H1 (cell line): Measurements from ENCODE around the gene MCHR1. TPM values are rescaled to one million over a fixed set of nuclear protein-coding genes. Genes with fewer than 3 reads are reported as not detected.

ENCODE experiments used
- CTCF ChIA-PET: fragments of 300-600 bp; sonication (Branson Sonifier 250); formaldehyde crosslinking; loops from one replicate; lab custom pipeline; 2021; ENCODE audit not compliant: partially characterized antibody; lab: Charles Lee
- POLR2A ChIA-PET: fragments of 300-600 bp; sonication (Branson Sonifier 250); formaldehyde crosslinking; loops from one replicate; lab custom pipeline; 2021; ENCODE audit warnings: inconsistent platforms; ENCODE audit not compliant: partially characterized antibody; lab: Charles Lee
- DNase-seq, 2 experiments: peaks; one replicate each; pipeline versions ENCODE4 v3.0.0 to v3.0.0-alpha.2; 2010 to 2022; ENCODE audit warnings: low spot score in 2 of 2, low read depth in 1 of 2, mixed read lengths in 1 of 2
- FAIRE-seq: peaks from 2 replicates; lab custom pipeline; 2011; peaks lifted over from hg19 to GRCh38; lab: Jason Lieb, UNC
- H2AFZ ChIP-seq: 2 replicates; pipeline ENCODE4 v1.8.1; 2012; ENCODE audit warnings: low read length, inconsistent platforms
- H2AK5ac ChIP-seq: 2 replicates; pipeline ENCODE4 v1.6.1; 2013; ENCODE audit warnings: low read depth, low read length
- H2BK120ac ChIP-seq: replicated peaks from 2 replicates; pipeline ENCODE3; 2013; ENCODE audit warnings: low read depth, low read length, inconsistent platforms
- H2BK12ac ChIP-seq: 2 replicates; pipeline ENCODE4 v1.6.1; 2013; ENCODE audit warnings: low read depth, low read length
- H2BK15ac ChIP-seq: 2 replicates; pipeline ENCODE4 v1.6.1; 2013; ENCODE audit warnings: low read length
- H2BK20ac ChIP-seq: 2 replicates; pipeline ENCODE4 v1.6.1; 2013; ENCODE audit warnings: low read length
- H2BK5ac ChIP-seq: 2 replicates; pipeline ENCODE4 v1.6.1; 2013; ENCODE audit warnings: low read depth, low read length
- H3K14ac ChIP-seq: 2 replicates; pipeline ENCODE4 v1.6.1; 2013; ENCODE audit warnings: inconsistent platforms; ENCODE audit not compliant: insufficient read length
- H3K18ac ChIP-seq: 2 replicates; pipeline ENCODE4 v1.6.1; 2013; ENCODE audit warnings: low read length; ENCODE audit errors: extremely low read depth
- H3K23ac ChIP-seq: 2 replicates; pipeline ENCODE4 v1.6.1; 2013; ENCODE audit warnings: inconsistent platforms; ENCODE audit not compliant: insufficient read length
- H3K23me2 ChIP-seq: 2 replicates; pipeline ENCODE4 v1.6.1; 2013; ENCODE audit warnings: low read depth, low read length
- H3K27ac ChIP-seq: 2 replicates; pipeline ENCODE4 v1.6.1; 2011; ENCODE audit warnings: low read depth, low read length, inconsistent platforms
- H3K27me3 ChIP-seq, 4 experiments: replicated peaks in 1 of 4; 1 replicate in 1 of 4; 2 replicates in 3 of 4; pipeline versions ENCODE4 v1.6.1 to v1.8.1; 2011 to 2013; ENCODE audit warnings: low read length in 3 of 4, mild to moderate bottlenecking in 3 of 4, inconsistent platforms in 2 of 4, mixed read lengths in 2 of 4, moderate library complexity in 1 of 4; ENCODE audit not compliant: control insufficient read depth in 3 of 4, insufficient read depth in 3 of 4; ENCODE audit errors: extremely low read depth in 1 of 4
- H3K36me3 ChIP-seq, 4 experiments: 2 replicates each; pipeline versions ENCODE4 v1.6.1 to v1.8.1; 2011 to 2013; ENCODE audit warnings: mild to moderate bottlenecking in 4 of 4, low read length in 3 of 4, moderate library complexity in 2 of 4, control low read depth in 1 of 4, inconsistent platforms in 1 of 4; ENCODE audit not compliant: insufficient read depth in 4 of 4, control insufficient read depth in 2 of 4
- H3K4ac ChIP-seq: replicated peaks from 2 replicates; pipeline ENCODE3; 2013; ENCODE audit warnings: low read length, low read depth, mixed read lengths, inconsistent platforms; ENCODE audit not compliant: insufficient read length
- H3K4me1 ChIP-seq, 4 experiments: replicated peaks in 1 of 4; 1 replicate in 1 of 4; 2 replicates in 3 of 4; pipeline versions ENCODE4 v1.6.1 to v1.8.1; 2011 to 2013; ENCODE audit warnings: low read length in 3 of 4, inconsistent platforms in 2 of 4, mixed read lengths in 1 of 4; ENCODE audit not compliant: insufficient read depth in 4 of 4, control insufficient read depth in 3 of 4
- H3K4me2 ChIP-seq, 2 experiments: 2 replicates each; pipeline versions ENCODE4 v1.6.1 to v1.8.1; 2011 to 2013; ENCODE audit warnings: low read depth in 2 of 2, low read length in 2 of 2, control low read depth in 1 of 2, inconsistent platforms in 1 of 2, mild to moderate bottlenecking in 1 of 2; ENCODE audit not compliant: insufficient read depth in 1 of 2
- H3K4me3 ChIP-seq, 4 experiments: fragments of 200-600, 300-600 bp in 1 of 4; sonication (generic), shearing (Covaris generic), sonication (Bioruptor Twin) in 1 of 4; 2 replicates each; pipeline versions ENCODE4 v1.5.1 to v1.8.1; 2011 to 2016; ENCODE audit warnings: low read length in 4 of 4, low read depth in 3 of 4, control low read depth in 2 of 4, inconsistent platforms in 2 of 4, mild to moderate bottlenecking in 2 of 4, mixed read lengths in 1 of 4, moderate library complexity in 1 of 4; ENCODE audit not compliant: insufficient read depth in 2 of 4; ENCODE audit errors: extremely low read depth in 1 of 4
- H3K56ac ChIP-seq: replicated peaks from 2 replicates; pipeline ENCODE3; 2013; ENCODE audit warnings: low read depth, mild to moderate bottlenecking, mixed read lengths, low read length, inconsistent platforms; ENCODE audit not compliant: insufficient read length
- H3K79me1 ChIP-seq: 2 replicates; pipeline ENCODE4 v1.6.1; 2013; ENCODE audit warnings: low read depth, low read length, control low read depth
- H3K79me2 ChIP-seq, 2 experiments: 2 replicates each; pipeline versions ENCODE4 v1.6.1 to v1.8.1; 2012 to 2013; ENCODE audit warnings: low read length in 2 of 2, mild to moderate bottlenecking in 2 of 2, inconsistent platforms in 1 of 2; ENCODE audit not compliant: insufficient read depth in 2 of 2, control insufficient read depth in 1 of 2
- H3K9ac ChIP-seq, 4 experiments: replicated peaks in 1 of 4; 1 replicate in 1 of 4; 2 replicates in 3 of 4; pipeline versions ENCODE4 v1.6.1 to v1.8.1; 2011 to 2013; ENCODE audit warnings: low read depth in 3 of 4, low read length in 3 of 4, control low read depth in 2 of 4, mild to moderate bottlenecking in 2 of 4, moderate library complexity in 2 of 4, inconsistent platforms in 1 of 4; ENCODE audit errors: extremely low read depth in 1 of 4
- H3K9me3 ChIP-seq, 2 experiments: 2 replicates each; pipeline versions ENCODE4 v1.6.1 to v1.8.1; 2012 to 2013; ENCODE audit warnings: mild to moderate bottlenecking in 2 of 2, moderate library complexity in 2 of 2, control low read depth in 1 of 2, inconsistent platforms in 1 of 2, low read depth in 1 of 2, low read length in 1 of 2, mixed read lengths in 1 of 2; ENCODE audit not compliant: insufficient read depth in 2 of 2
- H4K20me1 ChIP-seq, 2 experiments: replicated peaks in 1 of 2; 2 replicates each; pipeline versions ENCODE3 to v1.8.1; 2011 to 2013; ENCODE audit warnings: inconsistent platforms in 2 of 2, low read length in 2 of 2, mild to moderate bottlenecking in 1 of 2; ENCODE audit not compliant: insufficient read depth in 2 of 2, control insufficient read depth in 1 of 2
- H4K5ac ChIP-seq: 2 replicates; pipeline ENCODE4 v1.6.1; 2013; ENCODE audit warnings: low read length, low read depth, mixed read lengths, inconsistent platforms; ENCODE audit not compliant: insufficient read length
- H4K8ac ChIP-seq: 2 replicates; pipeline ENCODE4 v1.8.0; 2013; ENCODE audit warnings: mild to moderate bottlenecking, moderate library complexity, low read length, inconsistent platforms; ENCODE audit not compliant: insufficient read depth; ENCODE audit errors: extremely low read depth
- H4K91ac ChIP-seq: replicated peaks from 2 replicates; pipeline ENCODE3; 2013; ENCODE audit warnings: low read length, mixed read lengths, inconsistent platforms; ENCODE audit not compliant: insufficient read length
- CHD1 ChIP-seq: IDR thresholded peaks from 2 replicates; pipeline ENCODE4 v1.6.1; 2012; ENCODE audit warnings: low read depth, low read length, improper control_type of control experiment
- EGR1 ChIP-seq: IDR thresholded peaks from 2 replicates; pipeline ENCODE4 v1.6.1; 2011; ENCODE audit warnings: low read depth, low read length, borderline replicate concordance
- GABPA ChIP-seq: IDR thresholded peaks from 2 replicates; pipeline ENCODE4 v1.6.1; 2011; ENCODE audit warnings: mild to moderate bottlenecking, low read length, moderate library complexity, borderline replicate concordance; ENCODE audit not compliant: insufficient read depth
- JUND ChIP-seq: IDR thresholded peaks from 2 replicates; pipeline ENCODE4 v1.6.1; 2011; ENCODE audit warnings: mild to moderate bottlenecking, improper control_type of control experiment, low read length
- NANOG ChIP-seq: IDR thresholded peaks from 2 replicates; pipeline ENCODE4 v1.6.1; 2011; ENCODE audit warnings: low read length, low read depth, mild to moderate bottlenecking, inconsistent platforms; ENCODE audit not compliant: insufficient read depth, poor library complexity, severe bottlenecking
- RBBP5 ChIP-seq: IDR thresholded peaks from 2 replicates; pipeline ENCODE4 v1.7.1; 2012; ENCODE audit warnings: low read depth, mild to moderate bottlenecking, inconsistent platforms, low read length, moderate library complexity, borderline replicate concordance
- SP4 ChIP-seq: IDR thresholded peaks from 2 replicates; pipeline ENCODE4 v1.6.1; 2012; ENCODE audit warnings: low read length, inconsistent platforms
- WGBS, 2 experiments: shearing (Covaris generic) in 1 of 2; methylation state at CpG; one replicate each; pipeline versions ENCODE4 v1.1.6 to v1.1.7; 2013 to 2015; ENCODE audit warnings: low lambda C conversion rate in 2 of 2, mixed read lengths in 2 of 2, inconsistent platforms in 1 of 2, low coverage in 1 of 2, missing lambda C conversion rate in 1 of 2; ENCODE audit not compliant: insufficient replicate concordance in 2 of 2, insufficient coverage in 1 of 2, insufficient read length in 1 of 2; ENCODE audit errors: extremely low coverage in 1 of 2, missing lambda C conversion rate in 1 of 2; 5-methylcytosine and 5-hydroxymethylcytosine counted together
- polyA plus RNA-seq, 7 experiments: library from polyadenylated mRNA; depleted of rRNA in 3 of 7; stranded (reverse) in 5 of 7; unstranded in 2 of 7; fragments of >200 nt in 5 of 7; fragments of 200-250 nt in 2 of 7; gene quantifications; 1 replicate in 5 of 7; 2 replicates in 1 of 7; 4 replicates in 1 of 7; pipeline versions ENCODE4 v1.2.1 to v1.2.3, GENCODE V29; 2011 to 2013; ENCODE audit warnings: missing spikeins in 2 of 7, mixed read lengths in 2 of 7
- total RNA-seq: library from RNA; stranded (reverse); fragmentation: NEBNext Ultra II Directional; extraction: Animal tissue kit (Norgen Biotek cat#: 25700); gene quantifications from 2 replicates; pipeline ENCODE4 v1.2.1, GENCODE V29; 2021

The MCHR1 gene
- total and polyA plus RNA-seq, 2 of the 8 experiments (the other 6 are each of a cell fraction or from before 2014, with no cell fraction given), result 0.91 to 7.6 TPM

DNA sequence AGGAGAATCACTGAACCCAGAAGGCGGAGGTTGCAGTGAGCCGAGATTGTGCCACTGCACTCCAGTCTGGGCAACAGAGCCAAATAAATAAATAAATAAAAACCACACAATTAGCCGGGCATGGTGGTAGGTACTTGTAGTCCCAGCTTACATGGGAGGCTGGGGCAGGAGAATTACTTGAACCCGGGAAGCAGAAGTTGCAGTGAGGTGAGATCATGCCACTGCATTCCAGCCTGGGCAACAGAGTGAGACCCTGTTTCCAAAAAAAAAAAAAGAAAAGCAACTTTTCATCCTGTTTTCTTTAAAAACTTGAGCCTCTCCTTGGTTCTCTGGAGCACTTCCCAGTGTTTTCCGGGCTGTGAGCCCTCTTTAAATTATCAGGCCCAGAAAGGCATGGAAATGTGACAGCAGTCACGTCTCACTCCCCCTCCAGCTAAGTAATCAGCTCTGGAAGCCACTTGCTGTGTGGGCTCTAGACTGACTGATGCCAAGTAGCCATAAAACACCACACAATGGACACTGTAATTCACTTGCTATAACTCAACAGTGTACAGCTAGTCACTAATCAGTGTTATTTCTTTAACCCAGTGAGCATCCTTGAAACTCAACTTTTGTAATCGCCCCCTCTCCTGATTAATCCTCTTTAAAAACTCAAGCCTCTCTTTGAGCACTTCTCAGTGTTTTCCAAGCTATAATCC is 13.0 kb upstream of the MCHR1 start:
- Histone ChIP-seq H2AFZ (no peak overlapping the region), H3K14ac (no peak overlapping the region), H3K79me1 (no peaks in the 10 kb centered on the region), H2BK20ac (no peak overlapping the region), H4K8ac (no peak overlapping the region), H3K56ac (no peak overlapping the region), H3K36me3 (no peaks in the 10 kb centered on the region), H3K9me3 (no peaks in the 10 kb centered on the region), H2BK15ac (no peak overlapping the region), H2BK120ac (no peak overlapping the region), H3K4ac (no peak overlapping the region), H2BK5ac (no peak overlapping the region), H4K5ac (no peak overlapping the region), H3K18ac (no peak overlapping the region), H4K91ac (no peak overlapping the region), H3K4me2 (no peak overlapping the region), H3K23me2 (no peaks in the 10 kb centered on the region), H3K27ac (no peak overlapping the region), H3K9ac (no peak overlapping the region), H3K4me3 (no peak overlapping the region), H3K4me1 (no peaks in the 10 kb centered on the region), H2BK12ac (no peak overlapping the region), H2AK5ac (no peak overlapping the region), H3K27me3 (no peaks in the 10 kb centered on the region), H3K79me2 (no peaks in the 10 kb centered on the region), H3K23ac (no peak overlapping the region), H4K20me1 (no peaks in the 10 kb centered on the region)
- DNase-seq (no peak), FAIRE-seq (no peak)
- WGBS, 2 experiments, result 91% methylated on average over 7 of the region's 7 CpGs; no CpG with 5 or more reads in 1 of the 2 experiments
- CTCF ChIA-PET, result interaction anchor here (0.9 to 1.3 kb wide), 5 partner anchors 11 to 48 kb away, joined by 3 read pairs; no protein-coding TSS in a partner anchor
- POLR2A ChIA-PET, result interaction anchor here (0.6 to 1.2 kb wide), 2 partner anchors 192 to 368 kb away, joined by 3 to 4 read pairs; no protein-coding TSS in a partner anchor
- TF ChIP-seq CHD1 (no peak), RBBP5 (no peak), JUND (no peak), NANOG (no peak), GABPA (no peak), EGR1 (no peak), SP4 (no peak)
